Cardiac muscle cell (in vitro differentiated cells and primary cell): ENCODE data around the gene SEZ6. TPM values are rescaled to one million over a fixed set of nuclear protein-coding genes. Genes with fewer than 3 reads are reported as not detected.
A peak's percentile ranks its signal among the peaks of the same experiment; 100 is the strongest.

Source experiments
- DNase-seq, 2 donors: peaks; one replicate each; pipeline versions ENCODE4 v3.0.0 to v3.0.0-alpha.2; 2010 to 2017; ENCODE audit warnings: low read depth in 1 of 2, low spot score in 1 of 2
- H3K27ac ChIP-seq: fragments of 200-600 bp; sonication (generic); 2 replicates; pipeline ENCODE4 v1.5.1; 2016
- H3K27me3 ChIP-seq: fragments of 200-600 bp; sonication (generic); 2 replicates; pipeline ENCODE4 v1.6.0; 2016; ENCODE audit warnings: control low read depth
- H3K36me3 ChIP-seq: fragments of 200-600 bp; sonication (generic); 2 replicates; pipeline ENCODE4 v1.5.1; 2016; ENCODE audit warnings: control low read depth
- H3K4me1 ChIP-seq: fragments of 200-600 bp; sonication (generic); 2 replicates; pipeline ENCODE4 v1.8.1; 2017; ENCODE audit warnings: low read depth, mild to moderate bottlenecking, mixed run types
- H3K4me3 ChIP-seq: fragments of 200-600 bp; sonication (generic); 2 replicates; pipeline ENCODE4 v1.5.1; 2016; ENCODE audit warnings: mild to moderate bottlenecking
- H3K9me3 ChIP-seq: fragments of 200-600 bp; sonication (generic); 2 replicates; pipeline ENCODE4 v1.5.1; 2017; ENCODE audit warnings: low read depth, mild to moderate bottlenecking, control low read depth
- polyA plus RNA-seq: library from polyadenylated mRNA; unstranded; fragments of >200 nt; fragmentation: Nextera tagmentation; extraction: Ambion mirVana; gene quantifications from 2 replicates; pipeline ENCODE4 v1.2.1, GENCODE V29; 2016
- total RNA-seq: library from RNA; depleted of rRNA; stranded (reverse); fragments of >200 nt; gene quantifications from 2 replicates; pipeline ENCODE4 v1.2.3, GENCODE V29; 2016
- TF ChIP-seq, protein P1 (sequence below): IDR thresholded peaks from 2 replicates; pipeline ENCODE4 v1.5.1; 2012; ENCODE audit warnings: low read depth, mild to moderate bottlenecking, low read length

The SEZ6 gene, protein sequence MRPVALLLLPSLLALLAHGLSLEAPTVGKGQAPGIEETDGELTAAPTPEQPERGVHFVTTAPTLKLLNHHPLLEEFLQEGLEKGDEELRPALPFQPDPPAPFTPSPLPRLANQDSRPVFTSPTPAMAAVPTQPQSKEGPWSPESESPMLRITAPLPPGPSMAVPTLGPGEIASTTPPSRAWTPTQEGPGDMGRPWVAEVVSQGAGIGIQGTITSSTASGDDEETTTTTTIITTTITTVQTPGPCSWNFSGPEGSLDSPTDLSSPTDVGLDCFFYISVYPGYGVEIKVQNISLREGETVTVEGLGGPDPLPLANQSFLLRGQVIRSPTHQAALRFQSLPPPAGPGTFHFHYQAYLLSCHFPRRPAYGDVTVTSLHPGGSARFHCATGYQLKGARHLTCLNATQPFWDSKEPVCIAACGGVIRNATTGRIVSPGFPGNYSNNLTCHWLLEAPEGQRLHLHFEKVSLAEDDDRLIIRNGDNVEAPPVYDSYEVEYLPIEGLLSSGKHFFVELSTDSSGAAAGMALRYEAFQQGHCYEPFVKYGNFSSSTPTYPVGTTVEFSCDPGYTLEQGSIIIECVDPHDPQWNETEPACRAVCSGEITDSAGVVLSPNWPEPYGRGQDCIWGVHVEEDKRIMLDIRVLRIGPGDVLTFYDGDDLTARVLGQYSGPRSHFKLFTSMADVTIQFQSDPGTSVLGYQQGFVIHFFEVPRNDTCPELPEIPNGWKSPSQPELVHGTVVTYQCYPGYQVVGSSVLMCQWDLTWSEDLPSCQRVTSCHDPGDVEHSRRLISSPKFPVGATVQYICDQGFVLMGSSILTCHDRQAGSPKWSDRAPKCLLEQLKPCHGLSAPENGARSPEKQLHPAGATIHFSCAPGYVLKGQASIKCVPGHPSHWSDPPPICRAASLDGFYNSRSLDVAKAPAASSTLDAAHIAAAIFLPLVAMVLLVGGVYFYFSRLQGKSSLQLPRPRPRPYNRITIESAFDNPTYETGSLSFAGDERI
- total RNA-seq (0.07 and 0.21 TPM in 2 replicates), polyA plus RNA-seq (0.91 and 0.95 TPM in 2 replicates)

DNA sequence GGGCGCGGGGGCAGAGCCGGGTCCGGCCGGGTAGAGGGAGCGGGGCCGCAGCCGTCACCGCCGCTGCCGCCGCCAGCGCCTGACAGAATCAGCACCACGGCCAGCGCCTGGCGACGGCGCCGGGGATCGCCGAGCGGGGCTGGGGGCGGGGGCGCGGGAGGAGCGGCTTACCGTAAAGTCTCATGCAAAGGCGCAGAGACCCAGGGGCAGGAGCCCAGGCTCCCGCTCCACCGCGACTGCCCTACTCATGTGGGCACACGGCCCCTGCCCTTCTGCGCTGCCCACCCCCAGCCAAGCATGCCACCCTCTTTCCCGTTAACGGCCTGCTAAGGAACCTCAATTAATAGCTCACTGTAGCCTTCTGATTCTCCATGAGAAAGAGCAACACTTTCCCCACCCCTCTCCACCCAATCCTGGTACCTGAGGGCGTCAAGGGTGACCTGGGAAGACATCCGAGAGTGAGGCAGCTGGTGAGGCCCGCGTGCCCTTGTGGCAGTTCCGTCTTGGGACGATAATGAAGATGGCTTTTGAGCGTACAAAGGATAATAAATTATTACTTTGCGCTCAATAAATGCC lies at the start of gene SEZ6:
Gene SEZ6, minus strand, starts transcription at position 98 of the 576 bp plus-strand sequence. CDS start 164 bp downstream, outside the sequence.
- H3K9me3 ChIP-seq = no peaks in the 10 kb centered on the region
- H3K27ac ChIP-seq = no peak within 1 kb of the TSS
- peaks cover 25% of the 10 kb centered on the region for H3K27me3 ChIP-seq
- TF ChIP-seq, protein P1, sequence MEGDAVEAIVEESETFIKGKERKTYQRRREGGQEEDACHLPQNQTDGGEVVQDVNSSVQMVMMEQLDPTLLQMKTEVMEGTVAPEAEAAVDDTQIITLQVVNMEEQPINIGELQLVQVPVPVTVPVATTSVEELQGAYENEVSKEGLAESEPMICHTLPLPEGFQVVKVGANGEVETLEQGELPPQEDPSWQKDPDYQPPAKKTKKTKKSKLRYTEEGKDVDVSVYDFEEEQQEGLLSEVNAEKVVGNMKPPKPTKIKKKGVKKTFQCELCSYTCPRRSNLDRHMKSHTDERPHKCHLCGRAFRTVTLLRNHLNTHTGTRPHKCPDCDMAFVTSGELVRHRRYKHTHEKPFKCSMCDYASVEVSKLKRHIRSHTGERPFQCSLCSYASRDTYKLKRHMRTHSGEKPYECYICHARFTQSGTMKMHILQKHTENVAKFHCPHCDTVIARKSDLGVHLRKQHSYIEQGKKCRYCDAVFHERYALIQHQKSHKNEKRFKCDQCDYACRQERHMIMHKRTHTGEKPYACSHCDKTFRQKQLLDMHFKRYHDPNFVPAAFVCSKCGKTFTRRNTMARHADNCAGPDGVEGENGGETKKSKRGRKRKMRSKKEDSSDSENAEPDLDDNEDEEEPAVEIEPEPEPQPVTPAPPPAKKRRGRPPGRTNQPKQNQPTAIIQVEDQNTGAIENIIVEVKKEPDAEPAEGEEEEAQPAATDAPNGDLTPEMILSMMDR = no peak
- peaks cover 6% of the 10 kb centered on the region for H3K4me1 ChIP-seq
- H3K36me3 ChIP-seq = no peaks in the 10 kb centered on the region
- peak within 1 kb of the TSS; percentile 20 for H3K4me3 ChIP-seq
- peak; percentile 76 to 92 for DNase-seq

DNA sequence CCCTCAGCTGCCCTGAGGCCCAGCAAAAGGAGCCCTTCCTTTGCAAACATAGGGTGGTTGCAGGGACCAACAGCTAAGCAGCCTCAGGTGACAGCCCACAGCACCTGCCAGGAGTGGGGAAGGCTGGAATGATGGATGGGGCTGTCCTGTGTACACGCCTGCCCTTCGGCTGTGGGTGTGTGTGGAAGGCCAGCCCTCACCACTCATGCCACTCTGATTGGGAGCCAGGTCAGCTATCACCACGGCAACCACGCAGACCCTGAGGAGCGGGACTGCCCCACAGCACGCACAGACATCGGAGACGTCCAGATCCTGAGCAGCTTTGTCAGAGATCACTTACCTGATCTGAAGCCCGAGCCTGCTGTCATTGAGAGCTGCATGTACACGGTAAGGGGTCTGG lies 49.0 kb upstream of the SEZ6 start:
- no peaks in the 10 kb centered on the region for H3K9me3 ChIP-seq
- no peak for DNase-seq
- H3K27me3 ChIP-seq = no peaks in the 10 kb centered on the region
- H3K27ac ChIP-seq = no peak overlapping the region
- H3K4me1 ChIP-seq = no peaks in the 10 kb centered on the region
- H3K36me3 ChIP-seq = no peaks in the 10 kb centered on the region
- TF ChIP-seq, protein P1 = no peak
- H3K4me3 ChIP-seq = no peak overlapping the region

DNA sequence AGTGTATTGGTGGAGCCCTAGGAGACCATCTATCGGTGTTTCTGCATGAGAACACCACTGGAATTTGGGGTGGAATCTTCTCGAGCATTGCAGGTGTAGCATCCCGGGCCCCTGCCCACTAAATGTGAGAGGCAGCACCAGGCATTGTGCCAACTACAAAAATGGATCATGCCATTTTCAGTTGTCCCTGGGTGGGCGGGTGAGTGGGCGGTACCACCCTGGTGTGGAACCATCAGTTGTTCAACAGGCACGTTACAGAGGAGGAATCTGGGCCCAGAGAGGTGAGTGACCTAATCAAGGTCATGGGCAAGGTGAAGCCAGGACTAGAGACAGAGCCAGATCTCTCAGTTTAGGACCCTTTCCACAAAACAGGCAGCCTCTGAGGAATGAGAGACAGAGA lies 45.9 kb upstream of the SEZ6 start:
- H3K4me3 ChIP-seq = no peak overlapping the region
- H3K9me3 ChIP-seq = no peaks in the 10 kb centered on the region
- DNase-seq = no peak
- H3K27me3 ChIP-seq = no peaks in the 10 kb centered on the region
- no peak overlapping the region for H3K27ac ChIP-seq
- H3K36me3 ChIP-seq = no peaks in the 10 kb centered on the region
- TF ChIP-seq, protein P1 = no peak
- H3K4me1 ChIP-seq = peaks cover 10% of the 10 kb centered on the region

DNA sequence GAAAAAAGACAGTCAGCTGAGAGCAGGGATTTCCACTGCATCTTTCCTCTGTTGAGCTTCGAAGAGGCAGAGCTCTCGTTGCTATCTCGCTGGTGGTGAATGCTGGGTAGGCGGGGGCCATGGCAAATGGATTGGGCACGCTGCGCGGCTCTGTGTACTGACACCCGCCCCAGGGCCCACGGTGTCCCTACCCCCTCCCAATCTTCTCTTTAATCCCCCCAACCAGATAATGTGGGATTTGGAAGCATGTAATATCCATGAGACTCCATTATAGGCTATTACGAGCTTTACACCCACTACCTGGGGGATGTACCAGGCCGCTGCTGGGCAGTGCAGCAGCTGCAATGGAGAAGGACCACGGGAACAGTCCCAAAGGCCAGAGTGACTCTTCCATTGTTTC lies 45.4 kb upstream of the SEZ6 start:
- Histone ChIP-seq H3K27ac (no peak overlapping the region), H3K4me3 (no peak overlapping the region), H3K4me1 (peaks cover 10% of the 10 kb centered on the region), H3K27me3 (no peaks in the 10 kb centered on the region), H3K9me3 (no peaks in the 10 kb centered on the region), H3K36me3 (no peaks in the 10 kb centered on the region)
- no peak for DNase-seq
- TF ChIP-seq, protein P1 = no peak

DNA sequence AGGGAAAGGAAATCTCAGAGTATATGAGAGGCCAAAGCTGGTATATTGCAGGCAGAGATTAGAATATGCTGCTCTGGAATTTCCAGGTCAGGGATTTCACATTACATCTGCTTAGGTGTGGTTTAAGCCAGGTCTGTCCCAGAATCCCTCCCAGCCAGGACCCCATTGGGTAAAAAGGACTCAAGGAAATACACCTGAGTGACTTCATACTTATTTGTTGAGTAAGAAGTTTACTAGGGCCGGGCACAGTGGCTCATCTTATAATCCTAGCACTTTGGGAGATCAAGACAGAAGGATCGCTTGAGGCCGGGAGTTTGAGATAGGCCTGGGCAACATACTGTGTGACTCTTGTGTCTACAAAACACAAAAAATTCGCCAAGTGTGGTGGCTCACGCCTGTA lies 44.3 kb upstream of the SEZ6 start:
- TF ChIP-seq, protein P1 = no peak
- H3K36me3 ChIP-seq = no peaks in the 10 kb centered on the region
- no peak overlapping the region for H3K4me3 ChIP-seq
- H3K27ac ChIP-seq = no peak overlapping the region
- peaks cover 10% of the 10 kb centered on the region for H3K4me1 ChIP-seq
- DNase-seq = no peak
- H3K27me3 ChIP-seq = no peaks in the 10 kb centered on the region
- no peaks in the 10 kb centered on the region for H3K9me3 ChIP-seq
